ENCODE measurements around the gene RIPK4. TPM values are rescaled to one million over a fixed set of nuclear protein-coding genes. Genes with fewer than 3 reads are reported as not detected.

RIPK4 gene
- total RNA-seq, 2 experiments from 2014 or later: not detected

DNA sequence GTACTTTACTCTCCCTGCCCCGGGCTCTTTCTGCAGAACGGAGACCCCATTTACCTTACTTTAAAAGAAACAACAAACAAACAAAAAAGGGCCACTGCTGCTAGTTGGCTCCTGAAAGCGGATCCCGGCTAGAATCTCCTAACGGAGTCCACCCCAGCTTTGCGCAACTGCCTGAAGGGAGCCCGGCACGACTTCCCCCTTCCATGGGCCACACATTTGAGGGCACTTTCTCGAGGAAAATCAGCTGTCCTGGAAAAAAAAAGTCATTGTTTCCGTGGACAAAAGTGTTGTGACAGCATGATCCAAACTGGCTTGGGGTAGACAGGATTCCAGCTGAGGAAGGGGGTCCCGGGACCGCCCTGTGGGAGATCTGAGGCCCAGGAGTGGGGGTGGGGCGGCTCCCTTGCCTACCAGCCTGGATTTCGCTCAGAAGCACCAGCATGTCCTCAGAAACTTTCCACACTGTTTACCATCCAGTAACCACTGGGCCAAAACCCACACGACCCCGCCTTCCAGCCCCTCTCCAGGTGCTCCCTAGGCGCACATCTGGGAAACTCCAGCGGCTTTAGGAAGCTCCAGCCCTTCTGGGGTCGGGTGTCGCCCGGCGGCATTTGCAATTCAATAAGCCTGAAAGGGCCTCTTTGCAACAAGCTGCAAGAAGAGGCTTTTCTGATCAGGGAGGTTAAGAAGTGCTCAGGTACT is 4.8 kb downstream of the RIPK4 start:
- peaks cover 10% of the 10 kb centered on the region for H3K4me1 Mint-ChIP-seq
- H3K27ac Mint-ChIP-seq: no peak overlapping the region
- H3K9me3 Mint-ChIP-seq (ENCODE audit: low read depth): no peaks in the 10 kb centered on the region
- H3K4me3 Mint-ChIP-seq: no peak overlapping the region
- CTCF ChIA-PET: interaction anchor here (0.9 kb wide), 1 partner anchor 479 kb away, joined by 3 read pairs; no protein-coding TSS in a partner anchor
- ATAC-seq (no peak), DNase-seq (no peak)
- H3K27me3 Mint-ChIP-seq: peaks cover 69% of the 10 kb centered on the region
- H3K36me3 Mint-ChIP-seq: peaks cover under 1% of the 10 kb centered on the region

DNA sequence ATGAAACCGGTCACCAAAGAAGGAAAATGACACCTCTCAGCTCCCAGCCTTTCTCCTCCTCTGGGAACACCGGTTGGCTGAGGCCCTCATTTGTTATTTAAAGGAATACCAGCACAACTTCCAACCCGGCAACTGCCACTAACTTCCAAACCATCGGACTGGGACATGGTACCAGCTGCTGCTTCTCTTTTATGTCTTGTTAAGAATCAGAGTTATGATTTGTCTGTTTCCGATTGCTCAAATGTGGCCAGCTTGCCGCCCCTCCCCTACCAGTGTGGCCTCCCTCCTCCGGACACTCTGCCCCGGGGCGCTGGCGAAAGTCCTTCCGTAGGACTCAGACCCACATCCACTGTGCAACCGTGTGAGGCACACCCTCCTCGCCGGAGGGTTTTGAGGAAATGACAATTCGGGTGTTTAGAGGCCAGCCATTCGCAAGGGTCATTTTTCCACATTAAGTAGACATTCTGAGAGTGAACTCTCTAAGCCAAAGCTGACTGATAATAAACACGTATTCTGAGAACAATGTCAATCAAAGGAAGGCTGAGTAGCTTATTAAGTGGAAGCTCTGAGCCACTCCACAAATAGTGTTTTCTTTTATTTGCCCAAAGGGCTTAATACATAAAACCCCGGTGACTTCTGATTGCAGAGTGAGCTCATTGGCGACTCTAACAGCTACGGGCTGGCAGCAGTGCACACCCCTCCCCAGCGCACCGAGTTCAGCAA is 5.5 kb downstream of the RIPK4 start:
- peaks cover 66% of the 10 kb centered on the region for H3K27me3 Mint-ChIP-seq
- no peak overlapping the region for H3K4me3 Mint-ChIP-seq
- DNase-seq (no peak), ATAC-seq (no peak)
- CTCF ChIA-PET: interaction anchor here (0.9 kb wide), 1 partner anchor 478 kb away, joined by 3 read pairs; no protein-coding TSS in a partner anchor
- no peak overlapping the region for H3K27ac Mint-ChIP-seq
- no peaks in the 10 kb centered on the region for H3K36me3 Mint-ChIP-seq
- no peaks in the 10 kb centered on the region for H3K9me3 Mint-ChIP-seq (ENCODE audit: low read depth)
- H3K4me1 Mint-ChIP-seq: peaks cover 9% of the 10 kb centered on the region

DNA sequence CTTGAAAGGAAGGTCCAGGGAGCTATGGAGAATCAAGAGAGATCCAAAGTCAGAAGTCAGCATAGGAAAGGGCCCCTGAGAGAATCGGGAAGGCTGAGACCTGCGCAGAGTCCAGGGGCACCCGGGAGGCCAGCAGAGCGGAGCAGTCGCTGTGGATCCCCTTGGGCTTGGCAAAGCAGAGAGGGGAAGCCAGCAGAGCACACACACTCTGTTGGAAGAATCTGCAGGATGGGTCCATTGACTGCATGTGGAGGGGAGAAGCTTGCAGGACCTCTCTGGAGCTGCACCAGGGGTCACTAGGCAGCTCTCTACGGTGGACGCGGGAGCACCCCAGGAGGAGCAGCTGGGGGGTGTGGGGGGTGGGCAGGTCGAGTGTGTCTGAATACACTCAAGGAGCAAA is 6.4 kb downstream of the RIPK4 start:
- peaks cover 4% of the 10 kb centered on the region for H3K4me1 Mint-ChIP-seq
- CTCF ChIA-PET: no interaction called here
- DNase-seq (no peak), ATAC-seq (no peak)
- no peak overlapping the region for H3K4me3 Mint-ChIP-seq
- no peaks in the 10 kb centered on the region for H3K36me3 Mint-ChIP-seq
- H3K27ac Mint-ChIP-seq: no peak overlapping the region
- peaks cover 61% of the 10 kb centered on the region for H3K27me3 Mint-ChIP-seq
- H3K9me3 Mint-ChIP-seq (ENCODE audit: low read depth): no peaks in the 10 kb centered on the region

DNA sequence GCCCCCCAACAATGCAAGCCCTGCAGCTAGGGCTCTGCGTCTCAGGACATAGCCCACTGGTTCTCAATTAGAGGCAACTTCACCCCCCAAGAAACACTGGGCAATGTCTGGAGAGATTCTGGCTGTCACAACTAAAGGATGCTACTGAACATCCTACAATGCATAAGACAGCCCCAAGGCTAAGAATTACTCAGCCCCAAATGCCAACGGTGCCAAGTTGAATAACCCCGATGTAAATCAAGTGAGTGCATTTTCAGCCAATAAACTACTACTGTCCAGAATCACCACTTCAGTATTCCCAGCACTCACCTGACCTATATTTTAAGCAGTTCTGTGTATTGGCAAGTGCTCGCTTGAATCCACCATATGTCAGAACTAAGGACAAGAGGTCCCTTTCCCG is 6.9 kb downstream of the RIPK4 start:
- CTCF ChIA-PET: no interaction called here
- no peak overlapping the region for H3K4me3 Mint-ChIP-seq
- ATAC-seq: no peak

DNA sequence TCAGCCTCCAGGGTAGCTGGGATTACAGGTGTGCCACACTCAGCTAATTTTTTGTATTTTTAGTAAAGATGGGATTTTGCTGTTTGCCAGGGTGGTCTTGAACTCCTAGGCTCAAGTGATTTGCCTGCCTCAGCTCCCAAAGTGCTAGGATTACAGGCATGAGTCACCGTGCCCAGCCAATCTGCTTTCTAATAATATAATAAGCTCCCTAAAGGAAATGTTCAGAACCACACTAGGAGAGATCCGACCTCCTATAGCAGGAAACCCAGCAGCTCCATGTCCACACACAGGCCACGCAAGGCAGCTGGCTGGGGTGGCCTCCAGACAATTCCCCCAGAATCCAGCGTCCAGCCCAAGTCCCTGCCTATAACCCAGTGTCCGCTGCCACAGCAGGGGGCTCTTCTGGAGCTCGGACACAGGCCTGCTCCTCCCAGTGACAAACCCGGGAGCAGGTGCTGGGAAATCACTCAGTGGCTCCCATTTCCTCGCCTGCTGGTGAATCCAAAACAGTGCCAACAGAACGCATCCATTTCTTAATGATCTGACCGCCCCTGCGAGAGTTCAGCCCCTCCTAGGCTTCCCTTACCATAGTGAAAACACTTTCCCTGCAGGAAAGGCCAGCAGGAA is 7.5 kb downstream of the RIPK4 start:
- DNase-seq (no peak), ATAC-seq (no peak)
- Mint-ChIP-seq H3K27me3 (peaks cover 50% of the 10 kb centered on the region), H3K4me3 (no peak overlapping the region), H3K27ac (no peak overlapping the region), H3K36me3 (no peaks in the 10 kb centered on the region), H3K4me1 (peaks cover 3% of the 10 kb centered on the region), H3K9me3 (ENCODE audit: low read depth) (no peaks in the 10 kb centered on the region)
- CTCF ChIA-PET: no interaction called here

More for the DNA sequence above, 6.9 kb downstream of the RIPK4 start:
- Mint-ChIP-seq H3K27ac (no peak overlapping the region), H3K4me1 (peaks cover 3% of the 10 kb centered on the region), H3K9me3 (ENCODE audit: low read depth) (no peaks in the 10 kb centered on the region), H3K27me3 (peaks cover 56% of the 10 kb centered on the region), H3K36me3 (no peaks in the 10 kb centered on the region)
- DNase-seq: no peak

DNA sequence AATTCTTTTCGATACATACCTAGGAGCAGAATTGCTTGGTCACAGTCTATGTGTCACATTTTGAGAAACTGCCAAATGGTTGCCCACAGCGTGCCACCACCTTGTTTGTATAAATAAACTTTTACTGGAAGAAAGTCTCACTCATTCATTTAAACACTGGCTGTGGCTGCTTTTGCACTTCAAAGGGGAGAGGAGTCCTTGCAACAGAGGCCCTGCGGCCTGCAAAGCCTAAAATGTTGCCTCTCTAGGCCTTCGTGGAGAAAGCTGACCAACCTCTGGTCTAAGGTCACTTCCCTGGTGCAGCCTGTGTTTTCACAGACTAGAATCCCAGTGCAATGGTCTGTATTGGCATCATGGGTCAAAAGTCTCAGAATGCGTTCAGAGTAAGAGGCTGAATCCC is 8.3 kb downstream of the RIPK4 start:
- ATAC-seq (no peak), DNase-seq (no peak)
- Mint-ChIP-seq H3K27ac (no peak overlapping the region), H3K36me3 (no peaks in the 10 kb centered on the region), H3K4me1 (peaks cover 3% of the 10 kb centered on the region), H3K9me3 (ENCODE audit: low read depth) (no peaks in the 10 kb centered on the region), H3K27me3 (peaks cover 43% of the 10 kb centered on the region), H3K4me3 (no peak overlapping the region)
- CTCF ChIA-PET: no interaction called here

DNA sequence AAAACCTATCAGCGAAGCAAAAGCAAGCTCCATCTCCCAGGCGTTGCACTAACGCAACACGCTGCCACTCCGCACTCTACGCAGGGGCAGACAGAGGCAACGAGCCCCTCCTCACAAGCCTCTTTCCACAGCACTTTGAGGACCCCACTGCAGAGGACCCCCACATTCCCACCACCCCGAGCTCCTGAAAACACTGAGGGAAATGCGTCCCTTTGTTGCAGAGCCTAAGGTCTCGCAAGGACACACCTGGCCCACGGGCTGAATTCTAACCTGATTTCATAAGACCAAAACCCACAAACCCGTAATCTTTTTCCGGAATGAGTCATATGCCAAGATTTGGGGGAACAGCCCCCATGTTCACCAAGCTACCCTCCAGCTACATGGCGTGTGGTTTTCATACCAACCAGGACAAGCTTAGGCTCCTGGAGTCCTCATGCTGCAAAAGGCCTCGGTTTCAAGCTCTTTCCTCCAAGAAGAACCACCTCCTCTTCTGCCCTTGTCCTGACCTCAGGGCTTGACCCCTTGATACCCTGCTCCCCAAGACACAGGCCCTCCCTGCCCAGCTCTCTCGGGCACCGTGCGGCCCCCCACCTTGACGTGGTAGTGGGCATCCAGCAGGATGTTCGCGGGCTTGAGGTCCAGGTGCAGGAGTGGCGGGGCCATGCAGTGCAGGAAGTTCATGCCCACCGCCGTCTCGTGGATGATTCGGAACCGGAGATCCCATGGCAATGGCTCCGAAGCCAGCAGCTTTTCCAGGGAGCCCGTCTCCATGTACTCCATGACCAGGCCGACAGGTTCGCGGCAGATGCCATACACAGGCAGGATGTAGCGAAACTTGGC is 10.7 kb downstream of the RIPK4 start:
- Mint-ChIP-seq H3K27me3 (peaks cover 19% of the 10 kb centered on the region), H3K9me3 (ENCODE audit: low read depth) (no peaks in the 10 kb centered on the region), H3K4me1 (no peaks in the 10 kb centered on the region), H3K27ac (no peak overlapping the region), H3K36me3 (no peaks in the 10 kb centered on the region), H3K4me3 (no peak overlapping the region)
- CTCF ChIA-PET: interaction anchor here (1.4 kb wide), 1 partner anchor 16 kb away, joined by 3 read pairs; no protein-coding TSS in a partner anchor
- ATAC-seq: no peak
- DNase-seq: no peak

DNA sequence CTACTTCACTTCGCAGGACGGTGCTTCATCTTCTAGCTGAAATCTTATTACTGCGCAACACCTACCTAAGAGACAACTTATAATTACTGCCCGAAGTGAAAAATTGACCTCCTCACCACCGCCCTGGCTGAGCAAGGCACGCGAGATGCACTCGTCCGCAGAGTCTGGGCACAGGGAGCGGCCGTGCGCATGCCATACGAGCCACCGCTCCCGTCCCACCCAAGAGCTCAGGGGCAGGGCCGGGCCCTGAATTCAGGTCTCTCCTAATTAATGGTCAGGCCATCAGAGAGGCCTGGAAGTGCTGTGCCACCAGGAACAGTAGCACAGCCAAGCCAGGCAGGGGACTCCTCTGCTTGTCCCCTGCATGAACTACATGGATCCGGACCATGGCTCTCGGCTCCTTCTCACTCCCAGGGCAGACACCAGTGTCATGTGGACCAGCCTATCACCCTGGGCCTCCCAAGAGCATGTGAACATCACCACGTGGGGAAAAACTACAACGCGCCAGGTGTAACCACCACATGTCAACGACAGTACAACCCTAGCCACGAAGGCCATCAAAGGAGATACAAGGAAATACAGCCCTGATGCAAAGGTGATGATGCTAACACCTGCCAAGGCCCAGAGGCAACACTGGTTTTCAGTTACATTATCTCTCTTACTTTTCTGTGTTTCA is 11.5 kb downstream of the RIPK4 start:
- DNase-seq (no peak), ATAC-seq (no peak)
- CTCF ChIA-PET: interaction anchor here (1.4 kb wide), 1 partner anchor 16 kb away, joined by 3 read pairs; no protein-coding TSS in a partner anchor
- Mint-ChIP-seq H3K27ac (no peak overlapping the region), H3K4me3 (no peak overlapping the region), H3K4me1 (no peaks in the 10 kb centered on the region), H3K9me3 (ENCODE audit: low read depth) (no peaks in the 10 kb centered on the region), H3K36me3 (no peaks in the 10 kb centered on the region), H3K27me3 (peaks cover 11% of the 10 kb centered on the region)

DNA sequence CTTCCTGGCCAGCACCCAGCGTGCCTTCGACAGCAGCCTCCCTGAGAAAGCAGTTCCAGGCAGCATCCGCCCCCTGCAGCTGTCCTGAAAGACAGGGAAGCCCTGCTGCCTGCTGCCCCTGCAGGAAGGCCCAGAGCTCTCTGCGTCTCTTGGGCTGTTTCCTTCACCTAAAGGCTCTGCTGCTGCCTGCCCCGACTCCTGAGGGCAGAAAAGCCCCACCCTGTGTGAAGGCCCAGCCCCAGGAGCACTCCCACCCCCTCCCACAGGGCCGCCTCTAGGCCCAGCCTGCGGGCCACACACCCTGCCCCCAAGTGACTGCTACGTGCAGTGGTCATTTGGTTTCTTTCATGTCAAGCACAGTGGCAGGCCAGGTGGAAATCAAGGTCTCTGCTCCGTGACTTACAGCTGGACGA is 12.4 kb downstream of the RIPK4 start:
- CTCF ChIA-PET: interaction anchor here (1.4 kb wide), 1 partner anchor 15 kb away, joined by 3 read pairs; no protein-coding TSS in a partner anchor
- no peak overlapping the region for H3K4me3 Mint-ChIP-seq

DNA sequence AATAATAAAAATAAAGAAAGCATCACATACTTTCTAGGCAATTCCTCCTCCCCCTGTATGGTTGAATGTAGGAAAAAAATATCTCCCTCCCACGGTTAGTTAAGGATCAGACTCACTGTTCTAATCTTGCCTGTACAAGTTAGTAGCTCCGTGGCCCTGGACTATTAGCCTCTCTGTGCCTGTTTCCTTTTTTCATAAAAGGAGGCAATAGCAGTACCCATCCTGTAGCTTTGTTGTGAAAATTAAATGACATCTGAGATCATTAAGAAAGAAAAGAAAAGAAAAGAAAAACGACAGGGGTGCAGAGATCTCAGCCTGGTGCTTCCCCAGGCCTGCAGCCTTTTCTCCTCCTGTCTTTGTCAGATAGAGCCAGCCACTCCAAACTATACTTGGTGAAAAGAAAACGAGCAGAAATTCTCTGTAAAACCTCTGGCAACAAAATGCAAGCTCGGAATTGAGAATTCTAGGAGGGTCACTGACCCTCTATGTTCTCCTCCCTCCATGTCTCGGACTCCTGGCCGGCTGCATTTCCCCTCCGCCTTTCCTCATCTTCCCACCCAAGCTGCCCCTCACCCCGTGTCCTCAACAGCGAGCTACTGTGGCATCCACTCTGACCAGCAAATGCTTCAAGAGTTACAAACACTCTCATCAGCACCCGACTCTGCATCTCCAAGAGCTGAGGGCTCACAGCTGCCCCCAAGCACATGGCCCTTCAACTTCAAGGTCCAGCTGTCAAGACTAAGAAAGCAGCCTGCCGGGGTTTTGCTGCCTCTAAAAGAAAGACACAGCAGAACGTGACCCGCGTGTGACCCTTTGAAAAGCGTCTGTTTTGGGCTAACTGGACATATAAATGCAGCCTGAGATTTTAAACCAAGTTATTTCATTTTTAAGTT is 13.6 kb downstream of the RIPK4 start:
- ATAC-seq: no peak
- CTCF ChIA-PET: no interaction called here
- Mint-ChIP-seq H3K4me1 (no peaks in the 10 kb centered on the region), H3K9me3 (ENCODE audit: low read depth) (no peaks in the 10 kb centered on the region), H3K27ac (no peak overlapping the region), H3K27me3 (no peaks in the 10 kb centered on the region), H3K36me3 (no peaks in the 10 kb centered on the region), H3K4me3 (no peak overlapping the region)
- DNase-seq: no peak

More for the DNA sequence above, 12.4 kb downstream of the RIPK4 start:
- DNase-seq (no peak), ATAC-seq (no peak)
- H3K4me1 Mint-ChIP-seq: no peaks in the 10 kb centered on the region
- no peak overlapping the region for H3K27ac Mint-ChIP-seq
- peaks cover 2% of the 10 kb centered on the region for H3K27me3 Mint-ChIP-seq
- H3K36me3 Mint-ChIP-seq: no peaks in the 10 kb centered on the region
- no peaks in the 10 kb centered on the region for H3K9me3 Mint-ChIP-seq (ENCODE audit: low read depth)

DNA sequence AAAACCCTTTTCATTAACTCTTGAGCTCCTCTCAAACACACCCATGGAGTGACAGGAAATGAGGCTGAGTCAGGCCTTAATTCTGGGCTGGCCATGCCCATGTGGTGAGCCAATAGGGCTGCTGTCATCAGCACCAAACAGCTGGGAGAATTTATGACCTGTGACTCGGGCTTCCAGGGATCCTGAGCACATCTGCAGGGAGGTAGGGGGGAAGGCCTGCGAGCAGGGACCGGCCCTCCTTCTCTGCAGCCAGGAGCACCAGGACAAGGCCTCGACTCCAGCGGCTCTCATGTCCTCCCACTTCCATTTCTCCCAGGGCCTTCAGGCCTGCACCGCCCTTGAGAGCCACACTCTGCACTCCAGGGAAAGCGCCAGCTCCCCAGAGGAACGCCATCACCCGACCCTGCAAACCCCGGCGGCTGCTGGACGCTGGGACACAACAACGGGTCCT is 14.6 kb downstream of the RIPK4 start:
- CTCF ChIA-PET: no interaction called here
- H3K4me1 Mint-ChIP-seq: no peaks in the 10 kb centered on the region
- DNase-seq (no peak), ATAC-seq (no peak)
- no peak overlapping the region for H3K4me3 Mint-ChIP-seq
- no peaks in the 10 kb centered on the region for H3K9me3 Mint-ChIP-seq (ENCODE audit: low read depth)
- no peaks in the 10 kb centered on the region for H3K27me3 Mint-ChIP-seq
- H3K36me3 Mint-ChIP-seq: no peaks in the 10 kb centered on the region
- no peak overlapping the region for H3K27ac Mint-ChIP-seq

DNA sequence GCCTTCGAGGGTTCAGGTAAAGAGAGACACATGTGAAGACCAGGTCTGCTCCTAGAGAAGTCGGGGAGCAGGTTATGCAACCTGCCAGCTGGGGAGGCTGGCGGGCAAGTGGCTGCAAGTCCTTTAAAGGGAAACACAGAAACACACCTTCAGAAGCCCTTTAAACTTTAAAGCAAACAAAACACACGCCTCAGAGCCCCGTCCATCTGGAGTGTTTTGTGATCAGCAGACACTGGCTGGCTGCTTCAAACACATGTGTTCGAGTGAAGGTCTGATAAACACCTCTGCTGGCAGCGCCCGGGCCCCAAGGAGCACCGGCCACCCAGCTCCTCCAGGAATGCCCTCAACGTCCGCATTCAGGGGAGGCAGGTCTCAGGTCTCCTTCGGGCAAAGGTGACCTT is 15.2 kb downstream of the RIPK4 start:
- Mint-ChIP-seq H3K27me3 (no peaks in the 10 kb centered on the region), H3K9me3 (ENCODE audit: low read depth) (no peaks in the 10 kb centered on the region), H3K36me3 (no peaks in the 10 kb centered on the region), H3K4me1 (no peaks in the 10 kb centered on the region), H3K27ac (no peak overlapping the region), H3K4me3 (no peak overlapping the region)
- ATAC-seq (no peak), DNase-seq (no peak)
- CTCF ChIA-PET: no interaction called here
